ENCODE results near the gene RDX.

RDX gene

GRCh38 chr11:110131386-110132123, 164.9 kb downstream of the RDX start:
- peaks cover 38% of the 10 kb centered on the region for H3K4me1 ChIP-seq (ENCODE audit: insufficient read depth, low read length)
- no peaks in the 10 kb centered on the region for H3K27me3 ChIP-seq (ENCODE audit: insufficient read depth, low read length)
- H3K9ac ChIP-seq (ENCODE audit: low read depth, low read length), result no peak overlapping the region
- H3K27ac ChIP-seq (ENCODE audit: low read length), result no peak overlapping the region
- peak overlapping the region; percentile 37; the same call in 1 of the 2 replicates for H3K4me3 ChIP-seq (ENCODE audit: low read length)
- no peaks in the 10 kb centered on the region for H3K36me3 ChIP-seq (ENCODE audit: insufficient read depth, low read depth, low read length)
- H3K9me3 ChIP-seq (ENCODE audit: insufficient read depth, low read depth, low read length), result no peaks in the 10 kb centered on the region

- no peaks in the 10 kb centered on the region for H3K9me3 ChIP-seq (ENCODE audit: insufficient read depth, low read depth, low read length)
- H3K4me1 ChIP-seq (ENCODE audit: insufficient read depth, low read length), result peaks cover 38% of the 10 kb centered on the region
- H3K36me3 ChIP-seq (ENCODE audit: insufficient read depth, low read depth, low read length), result no peaks in the 10 kb centered on the region
- peak overlapping the region; percentile 23; the same call in 1 of the 2 replicates for H3K9ac ChIP-seq (ENCODE audit: low read depth, low read length)
- peak overlapping the region; percentile 12 for H3K27ac ChIP-seq (ENCODE audit: low read length)
- peak overlapping the region; percentile 37; the same call in 1 of the 2 replicates for H3K4me3 ChIP-seq (ENCODE audit: low read length)
- H3K27me3 ChIP-seq (ENCODE audit: insufficient read depth, low read length), result no peaks in the 10 kb centered on the region
Measured at GRCh38 chr11:110130642-110131238, 165.7 kb downstream of the RDX start.

- Histone ChIP-seq H3K9ac (ENCODE audit: low read depth, low read length) (no peak overlapping the region), H3K27ac (ENCODE audit: low read length) (no peak overlapping the region)
Measured at GRCh38 chr11:110128161-110128560, 168.3 kb downstream of the RDX start.

GRCh38 chr11:110126936-110127335, 169.5 kb downstream of the RDX start:
- Histone ChIP-seq H3K27ac (ENCODE audit: low read length) (no peak overlapping the region), H3K4me3 (ENCODE audit: low read length) (no peak overlapping the region), H3K9me3 (ENCODE audit: insufficient read depth, low read depth, low read length) (no peaks in the 10 kb centered on the region), H3K4me1 (ENCODE audit: insufficient read depth, low read length) (peaks cover 40% of the 10 kb centered on the region), H3K9ac (ENCODE audit: low read depth, low read length) (no peak overlapping the region), H3K27me3 (ENCODE audit: insufficient read depth, low read length) (no peaks in the 10 kb centered on the region), H3K36me3 (ENCODE audit: insufficient read depth, low read depth, low read length) (no peaks in the 10 kb centered on the region)

More at GRCh38 chr11:110128161-110128560, 168.3 kb downstream of the RDX start:
- H3K4me3 ChIP-seq (ENCODE audit: low read length), result peak overlapping the region; percentile 1; the same call in 1 of the 2 replicates
- H3K9me3 ChIP-seq (ENCODE audit: insufficient read depth, low read depth, low read length), result no peaks in the 10 kb centered on the region
- H3K36me3 ChIP-seq (ENCODE audit: insufficient read depth, low read depth, low read length), result no peaks in the 10 kb centered on the region
- peaks cover 39% of the 10 kb centered on the region for H3K4me1 ChIP-seq (ENCODE audit: insufficient read depth, low read length)
- H3K27me3 ChIP-seq (ENCODE audit: insufficient read depth, low read length), result no peaks in the 10 kb centered on the region

GRCh38 chr11:110125632-110126031, 170.8 kb downstream of the RDX start:
- H3K36me3 ChIP-seq (ENCODE audit: insufficient read depth, low read depth, low read length), result no peaks in the 10 kb centered on the region
- H3K4me1 ChIP-seq (ENCODE audit: insufficient read depth, low read length), result peaks cover 28% of the 10 kb centered on the region
- H3K9me3 ChIP-seq (ENCODE audit: insufficient read depth, low read depth, low read length), result no peaks in the 10 kb centered on the region
- no peak overlapping the region for H3K4me3 ChIP-seq (ENCODE audit: low read length)
- no peaks in the 10 kb centered on the region for H3K27me3 ChIP-seq (ENCODE audit: insufficient read depth, low read length)
- no peak overlapping the region for H3K9ac ChIP-seq (ENCODE audit: low read depth, low read length)
- no peak overlapping the region for H3K27ac ChIP-seq (ENCODE audit: low read length)

Data from iPS-20b (cell line).